H1 (cell line): ENCODE results near the gene KRTAP26-1. TPM values are rescaled to one million over a fixed set of nuclear protein-coding genes. Genes with fewer than 3 reads are reported as not detected.

Source experiments
- CTCF ChIA-PET: fragments of 300-600 bp; sonication (Branson Sonifier 250); formaldehyde crosslinking; loops from one replicate; lab custom pipeline; 2021; ENCODE audit not compliant: partially characterized antibody; lab: Charles Lee
- POLR2A ChIA-PET: fragments of 300-600 bp; sonication (Branson Sonifier 250); formaldehyde crosslinking; loops from one replicate; lab custom pipeline; 2021; ENCODE audit warnings: inconsistent platforms; ENCODE audit not compliant: partially characterized antibody; lab: Charles Lee
- DNase-seq, 2 experiments: peaks; one replicate each; pipeline versions ENCODE4 v3.0.0 to v3.0.0-alpha.2; 2010 to 2022; ENCODE audit warnings: low spot score in 2 of 2, low read depth in 1 of 2, mixed read lengths in 1 of 2
- FAIRE-seq: peaks from 2 replicates; lab custom pipeline; 2011; peaks lifted over from hg19 to GRCh38; lab: Jason Lieb, UNC
- H2AFZ ChIP-seq: 2 replicates; pipeline ENCODE4 v1.8.1; 2012; ENCODE audit warnings: low read length, inconsistent platforms
- H2AK5ac ChIP-seq: 2 replicates; pipeline ENCODE4 v1.6.1; 2013; ENCODE audit warnings: low read depth, low read length
- H2BK120ac ChIP-seq: replicated peaks from 2 replicates; pipeline ENCODE3; 2013; ENCODE audit warnings: low read depth, low read length, inconsistent platforms
- H2BK12ac ChIP-seq: 2 replicates; pipeline ENCODE4 v1.6.1; 2013; ENCODE audit warnings: low read depth, low read length
- H2BK15ac ChIP-seq: 2 replicates; pipeline ENCODE4 v1.6.1; 2013; ENCODE audit warnings: low read length
- H2BK20ac ChIP-seq: 2 replicates; pipeline ENCODE4 v1.6.1; 2013; ENCODE audit warnings: low read length
- H2BK5ac ChIP-seq: 2 replicates; pipeline ENCODE4 v1.6.1; 2013; ENCODE audit warnings: low read depth, low read length
- H3K14ac ChIP-seq: 2 replicates; pipeline ENCODE4 v1.6.1; 2013; ENCODE audit warnings: inconsistent platforms; ENCODE audit not compliant: insufficient read length
- H3K18ac ChIP-seq: 2 replicates; pipeline ENCODE4 v1.6.1; 2013; ENCODE audit warnings: low read length; ENCODE audit errors: extremely low read depth
- H3K23ac ChIP-seq: 2 replicates; pipeline ENCODE4 v1.6.1; 2013; ENCODE audit warnings: inconsistent platforms; ENCODE audit not compliant: insufficient read length
- H3K23me2 ChIP-seq: 2 replicates; pipeline ENCODE4 v1.6.1; 2013; ENCODE audit warnings: low read depth, low read length
- H3K27ac ChIP-seq: 2 replicates; pipeline ENCODE4 v1.6.1; 2011; ENCODE audit warnings: low read depth, low read length, inconsistent platforms
- H3K27me3 ChIP-seq, 4 experiments: replicated peaks in 1 of 4; 1 replicate in 1 of 4; 2 replicates in 3 of 4; pipeline versions ENCODE4 v1.6.1 to v1.8.1; 2011 to 2013; ENCODE audit warnings: low read length in 3 of 4, mild to moderate bottlenecking in 3 of 4, inconsistent platforms in 2 of 4, mixed read lengths in 2 of 4, moderate library complexity in 1 of 4; ENCODE audit not compliant: control insufficient read depth in 3 of 4, insufficient read depth in 3 of 4; ENCODE audit errors: extremely low read depth in 1 of 4
- H3K36me3 ChIP-seq, 4 experiments: 2 replicates each; pipeline versions ENCODE4 v1.6.1 to v1.8.1; 2011 to 2013; ENCODE audit warnings: mild to moderate bottlenecking in 4 of 4, low read length in 3 of 4, moderate library complexity in 2 of 4, control low read depth in 1 of 4, inconsistent platforms in 1 of 4; ENCODE audit not compliant: insufficient read depth in 4 of 4, control insufficient read depth in 2 of 4
- H3K4ac ChIP-seq: replicated peaks from 2 replicates; pipeline ENCODE3; 2013; ENCODE audit warnings: low read length, low read depth, mixed read lengths, inconsistent platforms; ENCODE audit not compliant: insufficient read length
- H3K4me1 ChIP-seq, 4 experiments: replicated peaks in 1 of 4; 1 replicate in 1 of 4; 2 replicates in 3 of 4; pipeline versions ENCODE4 v1.6.1 to v1.8.1; 2011 to 2013; ENCODE audit warnings: low read length in 3 of 4, inconsistent platforms in 2 of 4, mixed read lengths in 1 of 4; ENCODE audit not compliant: insufficient read depth in 4 of 4, control insufficient read depth in 3 of 4
- H3K4me2 ChIP-seq, 2 experiments: 2 replicates each; pipeline versions ENCODE4 v1.6.1 to v1.8.1; 2011 to 2013; ENCODE audit warnings: low read depth in 2 of 2, low read length in 2 of 2, control low read depth in 1 of 2, inconsistent platforms in 1 of 2, mild to moderate bottlenecking in 1 of 2; ENCODE audit not compliant: insufficient read depth in 1 of 2
- H3K4me3 ChIP-seq, 4 experiments: fragments of 200-600, 300-600 bp in 1 of 4; sonication (generic), shearing (Covaris generic), sonication (Bioruptor Twin) in 1 of 4; 2 replicates each; pipeline versions ENCODE4 v1.5.1 to v1.8.1; 2011 to 2016; ENCODE audit warnings: low read length in 4 of 4, low read depth in 3 of 4, control low read depth in 2 of 4, inconsistent platforms in 2 of 4, mild to moderate bottlenecking in 2 of 4, mixed read lengths in 1 of 4, moderate library complexity in 1 of 4; ENCODE audit not compliant: insufficient read depth in 2 of 4; ENCODE audit errors: extremely low read depth in 1 of 4
- H3K56ac ChIP-seq: replicated peaks from 2 replicates; pipeline ENCODE3; 2013; ENCODE audit warnings: low read depth, mild to moderate bottlenecking, mixed read lengths, low read length, inconsistent platforms; ENCODE audit not compliant: insufficient read length
- H3K79me1 ChIP-seq: 2 replicates; pipeline ENCODE4 v1.6.1; 2013; ENCODE audit warnings: low read depth, low read length, control low read depth
- H3K79me2 ChIP-seq, 2 experiments: 2 replicates each; pipeline versions ENCODE4 v1.6.1 to v1.8.1; 2012 to 2013; ENCODE audit warnings: low read length in 2 of 2, mild to moderate bottlenecking in 2 of 2, inconsistent platforms in 1 of 2; ENCODE audit not compliant: insufficient read depth in 2 of 2, control insufficient read depth in 1 of 2
- H3K9ac ChIP-seq, 4 experiments: replicated peaks in 1 of 4; 1 replicate in 1 of 4; 2 replicates in 3 of 4; pipeline versions ENCODE4 v1.6.1 to v1.8.1; 2011 to 2013; ENCODE audit warnings: low read depth in 3 of 4, low read length in 3 of 4, control low read depth in 2 of 4, mild to moderate bottlenecking in 2 of 4, moderate library complexity in 2 of 4, inconsistent platforms in 1 of 4; ENCODE audit errors: extremely low read depth in 1 of 4
- H3K9me3 ChIP-seq, 2 experiments: 2 replicates each; pipeline versions ENCODE4 v1.6.1 to v1.8.1; 2012 to 2013; ENCODE audit warnings: mild to moderate bottlenecking in 2 of 2, moderate library complexity in 2 of 2, control low read depth in 1 of 2, inconsistent platforms in 1 of 2, low read depth in 1 of 2, low read length in 1 of 2, mixed read lengths in 1 of 2; ENCODE audit not compliant: insufficient read depth in 2 of 2
- H4K20me1 ChIP-seq, 2 experiments: replicated peaks in 1 of 2; 2 replicates each; pipeline versions ENCODE3 to v1.8.1; 2011 to 2013; ENCODE audit warnings: inconsistent platforms in 2 of 2, low read length in 2 of 2, mild to moderate bottlenecking in 1 of 2; ENCODE audit not compliant: insufficient read depth in 2 of 2, control insufficient read depth in 1 of 2
- H4K5ac ChIP-seq: 2 replicates; pipeline ENCODE4 v1.6.1; 2013; ENCODE audit warnings: low read length, low read depth, mixed read lengths, inconsistent platforms; ENCODE audit not compliant: insufficient read length
- H4K8ac ChIP-seq: 2 replicates; pipeline ENCODE4 v1.8.0; 2013; ENCODE audit warnings: mild to moderate bottlenecking, moderate library complexity, low read length, inconsistent platforms; ENCODE audit not compliant: insufficient read depth; ENCODE audit errors: extremely low read depth
- H4K91ac ChIP-seq: replicated peaks from 2 replicates; pipeline ENCODE3; 2013; ENCODE audit warnings: low read length, mixed read lengths, inconsistent platforms; ENCODE audit not compliant: insufficient read length
- CHD2 ChIP-seq: IDR thresholded peaks from 2 replicates; pipeline ENCODE4 v1.6.1; 2012; ENCODE audit warnings: low read length, improper control_type of control experiment
- E2F6 ChIP-seq: IDR thresholded peaks from 2 replicates; pipeline ENCODE4 v1.6.1; 2012; ENCODE audit warnings: inconsistent platforms
- GTF2F1 ChIP-seq: IDR thresholded peaks from 2 replicates; pipeline ENCODE4 v1.6.1; 2012; ENCODE audit warnings: low read depth, low read length, improper control_type of control experiment, borderline replicate concordance
- HDAC2 ChIP-seq, 2 experiments: fragments of 300-600 bp in 1 of 2; sonication (generic) in 1 of 2; IDR thresholded peaks; 2 replicates each; pipeline ENCODE4 v1.6.1; 2011 to 2012; ENCODE audit warnings: low read depth in 2 of 2, low read length in 2 of 2, mild to moderate bottlenecking in 2 of 2, moderate library complexity in 2 of 2, borderline replicate concordance in 1 of 2, inconsistent platforms in 1 of 2
- KDM4A ChIP-seq: IDR thresholded peaks from one replicate; pipeline ENCODE4 v1.7.1; 2012; ENCODE audit warnings: low read depth, mild to moderate bottlenecking, moderate library complexity, low read length, inconsistent platforms; ENCODE audit not compliant: severe bottlenecking
- MAFK ChIP-seq: IDR thresholded peaks from 2 replicates; pipeline ENCODE4 v1.6.1; 2012; ENCODE audit warnings: low read depth, mild to moderate bottlenecking, improper control_type of control experiment, low read length
- RNF2 ChIP-seq: fragments of 200-900, 300-1000 bp; sonication (generic); IDR thresholded peaks from 2 replicates; pipeline ENCODE4 v1.7.1; 2016; ENCODE audit warnings: borderline replicate concordance, low read depth, mild to moderate bottlenecking, antibody characterized with exemption, low read length; ENCODE audit not compliant: poor library complexity, severe bottlenecking; ENCODE audit errors: missing control alignments
- SRF ChIP-seq: IDR thresholded peaks from 2 replicates; pipeline ENCODE4 v1.6.1; 2011; ENCODE audit warnings: mild to moderate bottlenecking, low read depth, low read length, moderate library complexity
- TAF1 ChIP-seq: IDR thresholded peaks from 2 replicates; pipeline ENCODE4 v1.6.1; 2011; ENCODE audit warnings: mild to moderate bottlenecking, low read depth, low read length
- TEAD4 ChIP-seq: IDR thresholded peaks from 2 replicates; pipeline ENCODE4 v1.6.1; 2012; ENCODE audit warnings: low read depth, low read length, inconsistent platforms, mixed read lengths
- WGBS, 2 experiments: shearing (Covaris generic) in 1 of 2; methylation state at CpG; one replicate each; pipeline versions ENCODE4 v1.1.6 to v1.1.7; 2013 to 2015; ENCODE audit warnings: low lambda C conversion rate in 2 of 2, mixed read lengths in 2 of 2, inconsistent platforms in 1 of 2, low coverage in 1 of 2, missing lambda C conversion rate in 1 of 2; ENCODE audit not compliant: insufficient replicate concordance in 2 of 2, insufficient coverage in 1 of 2, insufficient read length in 1 of 2; ENCODE audit errors: extremely low coverage in 1 of 2, missing lambda C conversion rate in 1 of 2; 5-methylcytosine and 5-hydroxymethylcytosine counted together
- polyA plus RNA-seq, 7 experiments: library from polyadenylated mRNA; depleted of rRNA in 3 of 7; stranded (reverse) in 5 of 7; unstranded in 2 of 7; fragments of >200 nt in 5 of 7; fragments of 200-250 nt in 2 of 7; gene quantifications; 1 replicate in 5 of 7; 2 replicates in 1 of 7; 4 replicates in 1 of 7; pipeline versions ENCODE4 v1.2.1 to v1.2.3, GENCODE V29; 2011 to 2013; ENCODE audit warnings: missing spikeins in 2 of 7, mixed read lengths in 2 of 7
- total RNA-seq: library from RNA; stranded (reverse); fragmentation: NEBNext Ultra II Directional; extraction: Animal tissue kit (Norgen Biotek cat#: 25700); gene quantifications from 2 replicates; pipeline ENCODE4 v1.2.1, GENCODE V29; 2021
- TF ChIP-seq, protein P1 (sequence below): IDR thresholded peaks from 2 replicates; pipeline ENCODE4 v1.6.1; 2011; ENCODE audit warnings: low read depth, mild to moderate bottlenecking, low read length; ENCODE audit not compliant: insufficient read depth

KRTAP26-1 gene
- total and polyA plus RNA-seq, 2 of the 8 experiments (the other 6 are each of a cell fraction or from before 2014, with no cell fraction given) = not detected

GRCh38 chr21:30329203-30329875 is 9.2 kb upstream of the KRTAP26-1 start:
- no peak overlapping the region for H3K56ac ChIP-seq
- no peaks in the 10 kb centered on the region for H3K36me3 ChIP-seq
- H4K20me1 ChIP-seq = no peaks in the 10 kb centered on the region
- H3K4ac ChIP-seq = no peak overlapping the region
- H3K18ac ChIP-seq = no peak overlapping the region
- no peaks in the 10 kb centered on the region for H3K4me1 ChIP-seq
- no peak overlapping the region for H2BK120ac ChIP-seq
- ChIA-PET CTCF (interaction anchor here (0.6 to 2.1 kb wide), 5 partner anchors 10 to 134 kb away, joined by 3 to 8 read pairs (median 4); no protein-coding TSS in a partner anchor), POLR2A (no interaction called here)
- H2BK20ac ChIP-seq = no peak overlapping the region
- H3K23me2 ChIP-seq = no peaks in the 10 kb centered on the region
- H3K27me3 ChIP-seq = no peaks in the 10 kb centered on the region
- DNase-seq (no peak), FAIRE-seq (no peak)
- H3K27ac ChIP-seq = no peak overlapping the region; the same call in 1 of the 2 replicates
- H2BK15ac ChIP-seq = no peak overlapping the region
- H4K5ac ChIP-seq = no peak overlapping the region
- H2AK5ac ChIP-seq = no peak overlapping the region
- H2AFZ ChIP-seq = no peak overlapping the region
- no peak overlapping the region for H3K9ac ChIP-seq
- H3K9me3 ChIP-seq = peaks cover 0 to 4% of the 10 kb centered on the region in 2 experiments; a peak in 1 of 4 replicates
- H3K4me2 ChIP-seq = no peak overlapping the region
- no peak overlapping the region for H3K4me3 ChIP-seq
- no peak overlapping the region for H2BK5ac ChIP-seq
- H3K23ac ChIP-seq = no peak overlapping the region
- H3K79me1 ChIP-seq = no peaks in the 10 kb centered on the region
- H3K14ac ChIP-seq = no peak overlapping the region
- H3K79me2 ChIP-seq = no peaks in the 10 kb centered on the region
- H4K91ac ChIP-seq = no peak overlapping the region
- H2BK12ac ChIP-seq = no peak overlapping the region
- no peak overlapping the region for H4K8ac ChIP-seq
- WGBS, 2 experiments = 88% methylated on average over 4 of the region's 4 CpGs; no CpG with 5 or more reads in 1 of the 2 experiments
- TF ChIP-seq E2F6 = no peak
- no peak for TF ChIP-seq CHD2
- no peak for TF ChIP-seq TEAD4
- no peak for TF ChIP-seq GTF2F1
- TF ChIP-seq TAF1 = no peak
- no peak for TF ChIP-seq RNF2
- no peak for TF ChIP-seq SRF
- no peak for TF ChIP-seq MAFK
- TF ChIP-seq, protein P1, sequence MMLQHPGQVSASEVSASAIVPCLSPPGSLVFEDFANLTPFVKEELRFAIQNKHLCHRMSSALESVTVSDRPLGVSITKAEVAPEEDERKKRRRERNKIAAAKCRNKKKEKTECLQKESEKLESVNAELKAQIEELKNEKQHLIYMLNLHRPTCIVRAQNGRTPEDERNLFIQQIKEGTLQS = no peak
- no peak for TF ChIP-seq HDAC2 (IDR thresholded peaks at IDR 0.05; ENCODE audit: borderline replicate concordance in 1 of 2, low read depth in 2 of 2, low read length in 2 of 2)
- no peak for TF ChIP-seq KDM4A
